ENCODE data around the gene LRRN4CL. TPM values are rescaled to one million over a fixed set of nuclear protein-coding genes. Genes with fewer than 3 reads are reported as not detected.

LRRN4CL gene
- total and polyA plus RNA-seq, 9 of the 15 experiments (the other 6 are each of a cell fraction or from before 2014, with no cell fraction given), result 0.03 to 0.11 (median 0.05) TPM; not detected in 4

DNA sequence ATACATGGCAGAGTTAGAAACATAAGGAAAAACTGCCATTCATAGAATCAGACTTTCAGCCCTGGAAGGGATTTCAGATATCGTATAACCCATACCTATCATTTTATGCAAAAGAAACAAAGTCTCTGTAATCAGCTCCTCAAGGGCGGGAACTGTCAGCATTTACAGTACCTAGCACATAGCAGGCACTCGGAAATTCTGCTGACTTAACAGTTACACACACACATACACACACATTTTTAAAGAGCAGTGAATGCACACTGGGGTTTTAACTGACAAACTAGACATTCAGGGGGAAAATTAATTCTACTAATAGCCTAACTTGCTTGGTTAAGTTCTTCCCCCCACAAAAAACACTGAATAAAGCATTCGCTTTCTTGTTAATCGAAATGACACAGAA lies 26.9 kb upstream of the LRRN4CL start (continued):
- TF ChIP-seq, protein P1, sequence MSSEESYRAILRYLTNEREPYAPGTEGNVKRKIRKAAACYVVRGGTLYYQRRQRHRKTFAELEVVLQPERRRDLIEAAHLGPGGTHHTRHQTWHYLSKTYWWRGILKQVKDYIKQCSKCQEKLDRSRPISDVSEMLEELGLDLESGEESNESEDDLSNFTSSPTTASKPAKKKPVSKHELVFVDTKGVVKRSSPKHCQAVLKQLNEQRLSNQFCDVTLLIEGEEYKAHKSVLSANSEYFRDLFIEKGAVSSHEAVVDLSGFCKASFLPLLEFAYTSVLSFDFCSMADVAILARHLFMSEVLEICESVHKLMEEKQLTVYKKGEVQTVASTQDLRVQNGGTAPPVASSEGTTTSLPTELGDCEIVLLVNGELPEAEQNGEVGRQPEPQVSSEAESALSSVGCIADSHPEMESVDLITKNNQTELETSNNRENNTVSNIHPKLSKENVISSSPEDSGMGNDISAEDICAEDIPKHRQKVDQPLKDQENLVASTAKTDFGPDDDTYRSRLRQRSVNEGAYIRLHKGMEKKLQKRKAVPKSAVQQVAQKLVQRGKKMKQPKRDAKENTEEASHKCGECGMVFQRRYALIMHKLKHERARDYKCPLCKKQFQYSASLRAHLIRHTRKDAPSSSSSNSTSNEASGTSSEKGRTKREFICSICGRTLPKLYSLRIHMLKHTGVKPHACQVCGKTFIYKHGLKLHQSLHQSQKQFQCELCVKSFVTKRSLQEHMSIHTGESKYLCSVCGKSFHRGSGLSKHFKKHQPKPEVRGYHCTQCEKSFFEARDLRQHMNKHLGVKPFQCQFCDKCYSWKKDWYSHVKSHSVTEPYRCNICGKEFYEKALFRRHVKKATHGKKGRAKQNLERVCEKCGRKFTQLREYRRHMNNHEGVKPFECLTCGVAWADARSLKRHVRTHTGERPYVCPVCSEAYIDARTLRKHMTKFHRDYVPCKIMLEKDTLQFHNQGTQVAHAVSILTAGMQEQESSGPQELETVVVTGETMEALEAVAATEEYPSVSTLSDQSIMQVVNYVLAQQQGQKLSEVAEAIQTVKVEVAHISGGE (CRISPR knock-in tag; IDR thresholded peaks at IDR 0.05), result no peak
- TF ChIP-seq C11orf30 (IDR thresholded peaks at IDR 0.05; ENCODE audit: low read depth), result peak; percentile 84
- TF ChIP-seq MAFG (tag; conservative IDR thresholded peaks at IDR 0.05), result peak; percentile 72
- TF ChIP-seq TAF15 (IDR thresholded peaks at IDR 0.05; ENCODE audit: low read depth, low read length), result no peak

DNA sequence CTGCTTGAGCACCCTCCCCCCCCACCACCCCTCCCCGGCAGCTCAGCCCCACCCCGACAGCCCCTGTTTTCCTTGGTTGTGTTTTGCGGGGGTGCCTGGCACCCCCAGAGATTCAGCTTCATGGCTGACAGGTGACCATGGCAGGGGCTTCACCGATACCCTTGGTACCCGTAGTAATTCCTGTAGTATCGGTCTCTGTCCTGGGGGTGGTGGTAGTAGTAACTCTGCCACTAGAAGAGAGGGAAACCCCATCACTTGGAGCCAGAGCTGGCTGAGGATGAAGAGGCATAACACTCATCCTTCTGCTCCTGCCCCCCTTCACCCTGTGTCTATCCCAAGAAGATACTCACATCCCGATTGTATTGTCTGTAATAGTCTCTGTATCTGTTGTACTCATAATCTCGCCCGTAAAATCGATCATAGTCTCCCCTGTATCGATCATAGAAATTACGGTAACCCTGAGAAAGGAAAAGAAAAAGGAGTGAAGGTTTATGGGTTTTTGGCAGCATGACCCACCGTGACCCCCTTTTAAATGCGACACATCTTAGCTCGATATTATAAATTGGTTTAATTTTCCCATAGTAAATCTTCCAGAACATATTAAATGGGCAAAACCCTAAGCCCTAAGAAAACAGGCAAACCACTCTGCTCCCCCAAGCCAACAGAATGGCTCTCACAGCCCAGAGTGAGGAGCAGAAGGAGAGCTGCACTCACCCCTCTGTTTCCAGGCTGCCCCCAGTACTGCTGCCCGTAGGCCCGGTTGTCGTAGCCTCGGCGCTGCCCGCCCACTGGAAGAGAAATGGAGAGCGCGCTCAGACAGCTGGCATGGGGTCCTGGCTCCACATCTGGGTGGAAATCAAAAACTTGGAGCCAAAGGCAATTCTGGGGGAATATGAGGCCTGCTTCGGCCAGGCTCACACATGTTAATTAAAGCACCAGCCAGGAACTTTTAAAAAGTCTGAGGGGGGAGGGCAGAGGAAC lies 26.1 kb upstream of the LRRN4CL start:
- no peak overlapping the region for H3K4me2 ChIP-seq (ENCODE audit: insufficient read depth, low read length)
- no peak overlapping the region for H2AFZ ChIP-seq (ENCODE audit: low read depth, low read length)
- no peak overlapping the region for H3K9ac ChIP-seq (ENCODE audit: insufficient read depth in 1 of 2, low read depth in 2 of 2, low read length in 2 of 2)
- no peaks in the 10 kb centered on the region for H3K27me3 ChIP-seq (ENCODE audit: control insufficient read depth in 2 of 2, insufficient read depth in 2 of 2, low read length in 2 of 2)
- no peak for DNase-seq (ENCODE audit: extremely low read depth in 1 of 4, low spot score in 3 of 4)
- no peak overlapping the region for H3K27ac ChIP-seq (ENCODE audit: extremely low read depth, low read depth, low read length)
- peaks cover 4% of the 10 kb centered on the region; the same call in 1 of the 2 replicates for H4K20me1 ChIP-seq (replicated peaks; ENCODE audit: control insufficient read depth, insufficient read depth, low read length)
- peaks cover 31% of the 10 kb centered on the region; the same call in 2 of the 3 replicates for H3K79me2 ChIP-seq (ENCODE audit: control insufficient read depth, insufficient read depth, low read length)
- intact Hi-C loops (cut with micrococcal nuclease), result no loop called here
- no peak for FAIRE-seq
- in situ Hi-C loops (cut with MboI), result no loop called here
- H3K4me1 ChIP-seq (replicated peaks in 1 of 2; ENCODE audit: control insufficient read depth in 2 of 2, insufficient read depth in 2 of 2, low read length in 2 of 2), result peaks cover 7 to 9% of the 10 kb centered on the region in 2 experiments; a peak in 4 of 5 replicates
- WGBS (ENCODE audit: insufficient coverage, low coverage, missing lambda C conversion rate), result 95% methylated on average over 22 of the region's 24 CpGs
- BruUV-seq (replicated peaks), result no TSS peak
- no peaks in the 10 kb centered on the region for H3K9me1 ChIP-seq (ENCODE audit: control insufficient read depth, insufficient read depth, low read length)
- H3K4me3 ChIP-seq, result no peak overlapping the region
- H3K9me3 ChIP-seq (replicated peaks; ENCODE audit: control insufficient read depth, insufficient read depth, low read depth, low read length), result no peaks in the 10 kb centered on the region
- CTCF ChIA-PET (ENCODE audit: low intra/inter-chr PET ratio), result no interaction called here
- TF ChIP-seq, protein P2, sequence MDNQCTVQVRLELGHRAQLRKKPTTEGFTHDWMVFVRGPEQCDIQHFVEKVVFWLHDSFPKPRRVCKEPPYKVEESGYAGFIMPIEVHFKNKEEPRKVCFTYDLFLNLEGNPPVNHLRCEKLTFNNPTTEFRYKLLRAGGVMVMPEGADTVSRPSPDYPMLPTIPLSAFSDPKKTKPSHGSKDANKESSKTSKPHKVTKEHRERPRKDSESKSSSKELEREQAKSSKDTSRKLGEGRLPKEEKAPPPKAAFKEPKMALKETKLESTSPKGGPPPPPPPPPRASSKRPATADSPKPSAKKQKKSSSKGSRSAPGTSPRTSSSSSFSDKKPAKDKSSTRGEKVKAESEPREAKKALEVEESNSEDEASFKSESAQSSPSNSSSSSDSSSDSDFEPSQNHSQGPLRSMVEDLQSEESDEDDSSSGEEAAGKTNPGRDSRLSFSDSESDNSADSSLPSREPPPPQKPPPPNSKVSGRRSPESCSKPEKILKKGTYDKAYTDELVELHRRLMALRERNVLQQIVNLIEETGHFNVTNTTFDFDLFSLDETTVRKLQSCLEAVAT (IDR thresholded peaks at IDR 0.05), result peak in 1 of 2 experiments; percentile 76; a peak in 2 of 4 replicates
- TF ChIP-seq CBX5 (IDR thresholded peaks at IDR 0.05; ENCODE audit: borderline replicate concordance, low read depth) (no peak), VEZF1 (CRISPR knock-in tag; IDR thresholded peaks at IDR 0.05) (0 out of 2 replicates have a peak, but pooled peaks have one; percentile 2)
- POLR2A ChIA-PET, result interaction anchor here (0.8 to 5.9 kb wide), 4 partner anchors 8 to 126 kb away, joined by 3 to 29 read pairs (median 4); partner anchors contain the start of genes BSCL2, GNG3 and POLR2G
- ATAC-seq, result no peak
- peaks cover 95% of the 10 kb centered on the region for H3K36me3 ChIP-seq (ENCODE audit: control insufficient read depth, insufficient read depth, low read length)

All from K562 (cell line).